HG03025 (cell line): ENCODE data around the gene MYOZ3.

Experiments used
- ATAC-seq: cut with Tn5 transposase; IDR thresholded peaks from one replicate; pipeline ENCODE4 v1.9.1; 2021; ENCODE audit warnings: mild to moderate bottlenecking, moderate library complexity; ENCODE audit not compliant: unreplicated experiment, low FRiP score

Gene MYOZ3

DNA sequence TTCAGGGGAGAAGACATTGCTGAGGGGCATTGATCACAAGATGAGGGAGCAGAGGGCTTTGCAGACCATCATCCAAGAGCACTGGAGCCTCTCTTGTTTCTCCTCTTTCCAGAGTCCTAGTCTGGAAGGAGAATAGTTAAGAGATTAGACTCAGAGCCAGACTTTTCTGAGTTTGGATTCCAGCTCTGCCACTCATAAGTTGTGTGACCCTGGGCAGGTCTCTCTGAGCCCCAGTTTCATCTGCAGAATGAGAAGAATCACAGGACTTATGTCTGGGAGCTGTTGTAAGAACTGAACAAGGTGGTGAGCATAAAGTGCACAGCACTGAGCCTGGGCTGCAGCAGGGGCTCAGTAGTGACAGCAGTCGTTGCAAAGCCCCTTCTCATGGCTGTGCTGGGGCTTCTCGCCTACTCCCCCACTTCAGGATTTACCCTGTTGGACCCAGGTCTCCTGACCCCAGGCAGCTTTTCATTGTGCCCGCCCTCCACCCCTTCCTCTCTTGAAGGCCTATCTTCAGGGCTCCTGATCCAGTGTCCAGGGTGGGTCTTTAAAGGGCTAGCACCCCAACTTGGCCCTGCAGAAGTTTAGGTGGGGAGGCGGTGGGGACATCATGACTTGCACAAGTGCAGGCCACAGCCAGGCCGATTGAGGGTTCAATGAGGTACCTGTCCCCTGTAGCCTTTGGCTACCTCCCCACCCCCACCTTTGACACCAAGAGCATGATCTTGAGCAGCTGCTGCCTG lies 19.1 kb upstream of the MYOZ3 start:
- ATAC-seq = no peak

GRCh38 chr5:150642567-150642927 lies 18.5 kb upstream of the MYOZ3 start:
- no peak for ATAC-seq

- ATAC-seq = no peak
Measured at GRCh38 chr5:150642991-150643710, 17.9 kb upstream of the MYOZ3 start.

DNA sequence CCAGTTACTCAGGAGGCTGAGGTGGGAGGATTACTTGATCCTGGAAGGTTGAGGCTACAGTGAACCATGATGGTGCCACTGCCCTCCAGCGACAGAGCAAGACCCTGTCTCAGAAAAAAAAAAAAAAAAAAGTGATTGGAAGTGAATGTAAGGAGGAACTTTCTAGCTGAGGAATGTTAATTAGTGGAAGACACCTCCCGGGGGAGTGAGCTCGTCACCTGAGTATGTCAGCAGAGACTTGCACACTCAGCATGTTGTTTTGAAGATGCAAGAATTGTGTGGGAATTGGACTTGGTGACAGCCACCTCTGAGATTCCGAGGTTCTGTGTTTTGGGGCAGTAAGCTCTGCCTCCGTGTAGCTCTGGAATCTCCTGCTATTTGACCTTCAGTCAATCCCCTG lies 17.0 kb upstream of the MYOZ3 start:
- no peak for ATAC-seq

DNA sequence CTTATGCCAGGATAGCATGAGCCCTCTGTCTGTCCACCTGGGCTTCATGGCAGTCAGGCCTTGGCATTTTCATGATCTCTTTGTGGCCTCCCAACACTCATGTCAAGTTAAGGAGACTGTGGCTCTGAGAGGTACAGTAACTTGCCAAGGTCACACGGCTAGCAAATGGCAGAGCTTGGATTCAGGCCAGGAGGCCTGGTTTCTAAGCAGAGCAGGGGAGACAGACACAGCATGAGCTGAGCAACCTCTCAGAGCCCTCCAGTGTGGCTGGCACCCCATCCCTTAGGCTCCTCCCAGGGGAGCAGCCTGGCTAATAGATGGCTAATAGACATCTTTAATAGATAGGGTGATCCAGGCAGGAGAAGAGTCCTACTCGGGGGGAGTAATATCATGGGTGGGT lies 16.5 kb upstream of the MYOZ3 start:
- no peak for ATAC-seq

- ATAC-seq = no peak
Measured at GRCh38 chr5:150645070-150645700, 15.9 kb upstream of the MYOZ3 start.

GRCh38 chr5:150647275-150648251 lies 13.5 kb upstream of the MYOZ3 start:
- no peak for ATAC-seq

DNA sequence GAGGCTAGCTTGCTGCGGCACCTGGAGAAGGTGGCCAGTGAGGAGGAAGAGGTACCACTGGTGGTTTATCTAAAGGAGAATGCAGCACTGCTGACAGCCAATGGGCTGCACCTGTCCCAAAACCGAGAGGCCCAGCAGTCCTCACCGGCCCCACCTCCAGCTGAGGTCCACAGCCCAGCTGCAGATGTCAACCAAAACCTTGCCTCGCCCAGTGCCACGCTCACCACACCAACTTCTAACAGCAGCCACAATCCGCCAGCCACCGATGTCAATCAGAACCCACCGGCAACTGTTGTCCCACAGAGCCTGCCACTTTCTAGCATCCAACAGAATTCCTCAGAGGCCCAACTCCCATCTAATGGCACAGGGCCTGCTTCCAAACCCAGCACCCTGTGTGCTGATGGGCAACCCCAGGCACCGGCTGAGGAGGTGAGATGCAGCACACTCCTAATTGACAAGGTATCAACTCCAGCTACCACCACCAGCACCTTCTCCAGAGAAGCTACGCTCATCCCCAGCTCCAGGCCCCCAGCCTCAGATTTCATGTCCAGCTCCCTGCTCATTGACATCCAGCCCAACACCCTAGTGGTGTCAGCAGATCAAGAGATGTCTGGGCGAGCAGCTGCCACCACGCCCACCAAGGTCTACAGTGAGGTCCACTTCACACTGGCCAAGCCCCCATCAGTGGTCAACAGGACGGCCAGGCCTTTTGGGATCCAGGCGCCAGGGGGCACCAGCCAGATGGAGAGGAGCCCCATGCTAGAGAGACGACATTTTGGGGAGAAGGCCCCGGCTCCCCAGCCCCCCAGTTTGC lies 12.6 kb upstream of the MYOZ3 start:
- ATAC-seq = no peak

DNA sequence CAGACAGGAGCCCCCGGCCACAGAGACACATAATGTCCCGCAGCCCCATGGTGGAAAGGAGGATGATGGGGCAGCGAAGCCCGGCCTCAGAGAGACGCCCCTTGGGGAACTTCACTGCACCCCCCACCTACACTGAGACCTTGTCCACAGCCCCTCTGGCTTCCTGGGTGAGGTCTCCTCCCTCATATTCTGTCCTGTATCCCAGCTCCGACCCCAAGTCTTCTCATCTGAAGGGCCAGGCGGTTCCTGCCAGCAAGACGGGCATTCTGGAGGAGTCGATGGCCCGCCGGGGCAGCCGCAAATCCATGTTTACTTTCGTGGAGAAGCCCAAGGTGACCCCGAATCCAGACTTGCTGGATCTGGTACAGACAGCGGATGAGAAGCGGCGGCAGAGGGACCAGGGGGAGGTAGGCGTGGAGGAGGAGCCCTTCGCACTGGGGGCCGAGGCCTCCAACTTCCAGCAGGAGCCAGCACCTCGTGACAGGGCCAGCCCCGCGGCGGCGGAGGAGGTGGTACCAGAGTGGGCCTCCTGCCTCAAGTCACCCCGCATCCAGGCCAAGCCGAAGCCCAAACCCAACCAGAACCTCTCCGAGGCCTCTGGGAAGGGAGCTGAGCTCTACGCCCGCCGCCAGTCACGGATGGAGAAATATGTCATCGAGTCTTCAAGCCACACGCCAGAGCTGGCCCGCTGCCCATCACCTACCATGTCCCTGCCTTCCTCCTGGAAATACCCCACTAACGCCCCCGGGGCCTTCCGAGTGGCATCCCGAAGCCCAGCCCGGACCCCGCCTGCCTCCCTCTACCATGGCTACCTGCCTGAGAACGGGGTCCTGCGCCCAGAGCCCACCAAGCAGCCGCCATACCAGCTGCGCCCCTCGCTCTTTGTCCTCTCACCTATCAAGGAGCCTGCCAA lies 11.7 kb upstream of the MYOZ3 start:
- no peak for ATAC-seq

GRCh38 chr5:150650021-150651006 lies 10.7 kb upstream of the MYOZ3 start:
- no peak for ATAC-seq

- ATAC-seq = no peak
Measured at GRCh38 chr5:150651382-150651781, 9.7 kb upstream of the MYOZ3 start.

DNA sequence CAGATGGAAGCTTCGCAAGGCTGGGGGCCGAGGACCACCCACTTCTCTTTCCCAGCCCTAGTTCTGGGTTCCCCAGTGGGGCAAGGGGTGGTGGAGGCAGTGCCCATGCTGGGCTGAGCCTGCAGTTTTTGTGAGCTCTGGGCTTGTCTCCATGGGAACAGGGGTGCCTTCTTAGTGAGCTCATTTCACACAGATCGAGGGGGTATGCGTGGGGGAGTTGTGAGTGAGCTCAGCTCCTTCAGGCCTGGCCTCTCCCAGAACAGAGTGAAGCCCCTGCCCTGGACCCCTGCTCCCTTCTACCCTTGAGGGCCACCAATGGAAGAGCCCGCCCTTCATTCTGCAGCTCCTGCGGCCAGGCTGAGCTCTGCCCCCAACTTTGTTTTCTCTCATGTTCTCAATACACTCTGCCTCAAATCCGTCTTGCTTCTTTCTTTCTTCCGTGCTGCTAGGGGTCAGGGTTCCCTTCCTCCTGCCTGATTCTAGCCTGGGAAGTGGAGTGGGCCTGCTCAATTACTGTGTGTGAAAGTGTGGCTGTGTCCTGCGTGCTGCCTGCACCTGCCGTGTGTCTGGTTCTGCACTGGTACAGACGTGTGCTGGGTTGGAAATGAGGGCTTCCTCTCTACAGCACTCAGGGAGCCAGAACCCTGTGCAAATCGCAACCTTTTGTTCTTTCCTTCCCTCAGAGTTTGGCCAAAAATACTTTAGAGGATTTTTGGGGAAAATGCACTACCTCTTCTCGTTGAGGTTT lies 9.0 kb upstream of the MYOZ3 start:
- no peak for ATAC-seq

- no peak for ATAC-seq
Measured at GRCh38 chr5:150653145-150653761, 7.8 kb upstream of the MYOZ3 start.

- ATAC-seq = no peak
Measured at GRCh38 chr5:150653762-150654556, 7.1 kb upstream of the MYOZ3 start.

DNA sequence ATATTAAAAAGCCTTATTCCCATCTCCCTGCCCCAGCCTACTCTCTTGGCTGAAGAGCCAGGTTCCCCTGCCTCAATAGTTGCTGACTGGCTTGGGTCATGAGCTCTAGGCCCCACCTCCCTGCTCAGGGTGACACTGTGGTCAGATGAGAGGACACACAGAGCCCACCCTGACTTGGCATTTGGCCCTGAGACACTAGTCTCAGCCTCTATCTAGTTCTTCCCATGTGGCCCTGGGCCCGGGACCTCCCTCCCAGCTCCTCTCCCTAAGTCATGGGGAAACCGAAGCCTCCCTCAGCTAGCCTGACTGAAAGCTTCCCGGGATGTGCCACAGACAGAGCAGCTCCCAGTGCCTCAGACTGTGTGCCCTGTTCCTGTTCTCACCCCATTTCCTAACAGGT lies 5.8 kb upstream of the MYOZ3 start:
- ATAC-seq = no peak
